ENCODE data around the gene KLHL7.

- TF ChIP-seq GATA3 (IDR thresholded peaks at IDR 0.05; ENCODE audit: low read depth, low read length) (no peak), GATA2 (IDR thresholded peaks at IDR 0.05; ENCODE audit: low read depth, low read length) (no peak)
Measured at GRCh38 chr7:23158546-23158945, 53.0 kb downstream of the KLHL7 start.

Measured in SH-SY5Y (cell line).